Measurements from ENCODE around the gene ENTPD6. TPM values are rescaled to one million over a fixed set of nuclear protein-coding genes. Genes with fewer than 3 reads are reported as not detected.

The ENTPD6 gene
- total RNA-seq, 1 donor from 2014 or later, result 32.3 TPM

DNA sequence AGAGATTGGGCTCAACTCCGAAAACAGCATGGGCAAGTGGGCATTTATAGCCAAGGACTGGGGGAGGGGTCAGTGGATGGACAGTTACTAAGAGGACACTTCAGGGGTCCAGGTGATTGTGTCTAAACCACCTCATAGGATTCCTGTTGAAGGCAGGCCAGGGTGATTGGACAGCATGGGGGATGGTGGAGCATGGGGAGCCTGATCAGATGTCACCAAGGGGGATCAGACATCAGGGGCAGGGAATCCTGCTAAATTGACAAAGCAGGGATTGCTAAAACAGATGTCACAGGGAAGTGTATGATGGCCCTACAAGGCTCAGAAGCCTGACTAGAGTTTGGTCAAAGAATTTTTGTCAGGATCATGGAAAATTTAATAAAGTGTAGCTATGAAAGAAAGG, 49.9 kb downstream of the ENTPD6 start:
- H3K4me1 Mint-ChIP-seq, result peaks cover 48% of the 10 kb centered on the region
- peaks cover 2% of the 10 kb centered on the region for H3K36me3 Mint-ChIP-seq
- H3K36me3 ChIP-seq, result no peaks in the 10 kb centered on the region
- H3K79me2 ChIP-seq (ENCODE audit: low read depth), result peaks cover 20% of the 10 kb centered on the region
- peaks cover 46% of the 10 kb centered on the region for H3F3A ChIP-seq (ENCODE audit: low read depth)
- H3K9me3 ChIP-seq (ENCODE audit: low read depth), result no peaks in the 10 kb centered on the region
- no peak overlapping the region for H3K9ac ChIP-seq
- H3K4me3 ChIP-seq, result no peak overlapping the region
- peaks cover 20% of the 10 kb centered on the region for H3K27me3 ChIP-seq
- TF ChIP-seq EZH2 (IDR thresholded peaks at IDR 0.05) (no peak), EZH2phosphoT487 (IDR thresholded peaks at IDR 0.05) (no peak), CTCF (IDR thresholded peaks at IDR 0.05) (no peak)
- no peak overlapping the region for H3K4me3 Mint-ChIP-seq
- peaks cover 23% of the 10 kb centered on the region for H3K27me3 Mint-ChIP-seq (ENCODE audit: insufficient read depth, low read depth)
- H4K20me1 ChIP-seq (ENCODE audit: low read depth), result peaks cover 8% of the 10 kb centered on the region
- no peak overlapping the region for H2AFZ ChIP-seq (replicated peaks)
- no peak overlapping the region for H3K27ac ChIP-seq
- H3K27ac Mint-ChIP-seq, result no peak overlapping the region
- peaks cover 2% of the 10 kb centered on the region for H3K9me3 Mint-ChIP-seq
- peaks cover 53% of the 10 kb centered on the region for H3K4me1 ChIP-seq
- DNase-seq (ENCODE audit: low spot score), result no peak
- no peak overlapping the region for H3K4me2 ChIP-seq

DNA sequence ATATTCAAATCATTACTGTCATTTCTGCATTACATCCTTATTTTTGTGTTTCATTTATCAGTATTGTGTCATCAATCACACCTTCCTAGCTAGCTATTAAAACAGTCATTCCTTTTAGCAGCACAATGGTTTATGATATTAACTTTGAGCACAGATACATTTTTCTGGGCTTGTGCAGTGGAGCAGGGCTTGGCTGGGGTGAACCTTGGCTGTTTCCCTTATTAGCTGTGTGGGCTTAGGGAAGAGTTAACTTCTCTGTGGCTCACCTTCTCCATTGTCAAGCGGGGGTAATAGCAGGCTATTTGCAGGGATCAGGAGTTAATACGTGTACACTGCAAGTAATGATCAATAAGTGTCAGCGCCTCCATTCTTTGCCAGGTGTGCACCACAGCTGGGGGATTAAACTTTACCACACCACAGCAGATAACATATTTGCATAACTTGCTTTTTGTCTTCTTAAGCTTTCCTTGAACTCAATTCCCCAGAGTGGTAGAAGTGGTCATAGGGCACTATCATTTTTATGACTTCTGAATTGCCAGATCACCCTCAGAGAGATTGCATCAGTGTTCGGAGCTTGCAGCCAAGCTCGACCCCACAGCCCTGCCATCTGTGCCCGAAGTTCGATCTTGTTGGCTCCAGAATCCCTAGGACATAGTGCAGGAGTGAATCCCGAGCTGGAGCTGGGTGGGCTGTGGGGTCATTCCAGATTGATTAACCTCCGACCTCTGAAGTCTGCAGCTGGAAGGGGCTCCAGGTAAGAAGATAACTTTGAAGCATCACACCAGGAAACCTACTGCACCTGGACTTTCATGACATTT, 50.9 kb downstream of the ENTPD6 start:
- H3K9ac ChIP-seq, result no peak overlapping the region
- H3K27me3 Mint-ChIP-seq (ENCODE audit: insufficient read depth, low read depth), result peaks cover 20% of the 10 kb centered on the region
- peaks cover 53% of the 10 kb centered on the region for H3K4me1 ChIP-seq
- peak overlapping the region; percentile 93 for H3K4me2 ChIP-seq
- H3K4me1 Mint-ChIP-seq, result peaks cover 51% of the 10 kb centered on the region
- H4K20me1 ChIP-seq (ENCODE audit: low read depth), result peaks cover 14% of the 10 kb centered on the region
- no peaks in the 10 kb centered on the region for H3K36me3 ChIP-seq
- H3F3A ChIP-seq (ENCODE audit: low read depth), result peaks cover 45% of the 10 kb centered on the region
- no peak overlapping the region for H2AFZ ChIP-seq (replicated peaks)
- no peak overlapping the region for H3K27ac Mint-ChIP-seq
- H3K27me3 ChIP-seq, result peaks cover 20% of the 10 kb centered on the region
- no peaks in the 10 kb centered on the region for H3K9me3 ChIP-seq (ENCODE audit: low read depth)
- peak overlapping the region; percentile 70 for H3K4me3 ChIP-seq
- peaks cover 29% of the 10 kb centered on the region for H3K79me2 ChIP-seq (ENCODE audit: low read depth)
- H3K4me3 Mint-ChIP-seq, result peak overlapping the region; percentile 88
- H3K9me3 Mint-ChIP-seq, result peaks cover 2% of the 10 kb centered on the region
- no peak overlapping the region for H3K27ac ChIP-seq
- DNase-seq (ENCODE audit: low spot score), result no peak
- peaks cover 2% of the 10 kb centered on the region for H3K36me3 Mint-ChIP-seq
- TF ChIP-seq EZH2phosphoT487 (IDR thresholded peaks at IDR 0.05), result no peak
- TF ChIP-seq EZH2 (IDR thresholded peaks at IDR 0.05), result no peak
- TF ChIP-seq CTCF (IDR thresholded peaks at IDR 0.05), result no peak

- DNase-seq (ENCODE audit: low spot score), result peak; percentile 77
- peaks cover 50% of the 10 kb centered on the region for H3F3A ChIP-seq (ENCODE audit: low read depth)
- H3K27me3 Mint-ChIP-seq (ENCODE audit: insufficient read depth, low read depth), result peaks cover 20% of the 10 kb centered on the region
- peaks cover 36% of the 10 kb centered on the region for H3K79me2 ChIP-seq (ENCODE audit: low read depth)
- H3K27ac Mint-ChIP-seq, result no peak overlapping the region
- peaks cover 20% of the 10 kb centered on the region for H3K27me3 ChIP-seq
- no peak overlapping the region for H3K27ac ChIP-seq
- no peaks in the 10 kb centered on the region for H3K36me3 ChIP-seq
- peaks cover 55% of the 10 kb centered on the region for H3K4me1 ChIP-seq
- H4K20me1 ChIP-seq (ENCODE audit: low read depth), result peaks cover 20% of the 10 kb centered on the region
- H3K4me3 ChIP-seq, result peak overlapping the region; percentile 70
- peak overlapping the region; percentile 88 for H2AFZ ChIP-seq (replicated peaks)
- H3K4me1 Mint-ChIP-seq, result peaks cover 51% of the 10 kb centered on the region
- H3K4me3 Mint-ChIP-seq, result peak overlapping the region; percentile 88
- H3K36me3 Mint-ChIP-seq, result peaks cover 2% of the 10 kb centered on the region
- H3K9me3 Mint-ChIP-seq, result peaks cover 2% of the 10 kb centered on the region
- TF ChIP-seq CTCF (IDR thresholded peaks at IDR 0.05), result peak; percentile 56
- TF ChIP-seq EZH2 (IDR thresholded peaks at IDR 0.05), result no peak
- TF ChIP-seq EZH2phosphoT487 (IDR thresholded peaks at IDR 0.05), result no peak
- H3K9me3 ChIP-seq (ENCODE audit: low read depth), result no peaks in the 10 kb centered on the region
- H3K9ac ChIP-seq, result no peak overlapping the region
- H3K4me2 ChIP-seq, result peak overlapping the region; percentile 93
Measured at GRCh38 chr20:25247000-25247517, 51.5 kb downstream of the ENTPD6 start.
